ENCODE results near the gene DPF1.

DPF1 gene

GRCh38 chr19:38163419-38164290 lies 60.4 kb downstream of the DPF1 start:
- DNase-seq (ENCODE audit: low spot score): no peak

- no peak for DNase-seq (ENCODE audit: low spot score)
Measured at GRCh38 chr19:38162632-38163031, 61.4 kb downstream of the DPF1 start.

DNA sequence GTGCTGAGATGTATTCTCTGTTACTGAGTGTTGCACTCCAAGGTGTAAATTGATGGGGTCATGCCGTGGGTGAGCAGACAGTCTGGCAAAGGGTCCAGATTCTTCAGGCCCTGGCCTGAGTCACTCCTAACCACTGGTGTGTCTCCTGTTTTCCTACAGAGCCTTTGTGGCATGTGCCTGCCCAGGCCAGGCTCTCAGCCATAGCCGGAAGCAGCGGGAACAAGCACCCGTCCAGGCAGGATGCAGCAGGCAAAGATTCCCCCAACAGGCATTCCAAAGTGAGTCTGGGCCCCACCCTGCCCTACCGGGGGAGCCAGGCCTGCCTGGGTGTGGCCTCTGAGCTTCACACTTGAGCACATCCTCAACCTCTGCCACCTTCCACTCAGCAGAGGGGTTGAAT lies 61.9 kb downstream of the DPF1 start:
- no peak for DNase-seq (ENCODE audit: low spot score)
